T-helper 1 cell treated with Interleukin-12 subunit alpha and Interleukin-12 subunit beta and Interleukin-4 antibody, amounts not matched to agents 30 μg/mL and 1 μg/mL, for 36 hours (primary cell): ENCODE measurements around the gene CCL4.

Source experiments
- H3K27ac Mint-ChIP-seq: one replicate; pipeline ENCODE4 v1.8.0; 2021; ENCODE audit warnings: mild to moderate bottlenecking, mixed read lengths
- H3K27me3 Mint-ChIP-seq: one replicate; pipeline ENCODE4 v1.8.0; 2021; ENCODE audit warnings: low read depth, mixed read lengths
- H3K36me3 Mint-ChIP-seq: one replicate; pipeline ENCODE4 v1.8.0; 2021; ENCODE audit warnings: low read depth, mixed read lengths
- H3K4me1 Mint-ChIP-seq: one replicate; pipeline ENCODE4 v1.8.0; 2021; ENCODE audit warnings: low read depth, mixed read lengths
- H3K4me3 Mint-ChIP-seq: one replicate; pipeline ENCODE4 v1.8.0; 2021; ENCODE audit warnings: mild to moderate bottlenecking, moderate library complexity, mixed read lengths
- H3K9me3 Mint-ChIP-seq: one replicate; pipeline ENCODE4 v1.8.0; 2021; ENCODE audit warnings: mixed read lengths

The CCL4 gene

DNA sequence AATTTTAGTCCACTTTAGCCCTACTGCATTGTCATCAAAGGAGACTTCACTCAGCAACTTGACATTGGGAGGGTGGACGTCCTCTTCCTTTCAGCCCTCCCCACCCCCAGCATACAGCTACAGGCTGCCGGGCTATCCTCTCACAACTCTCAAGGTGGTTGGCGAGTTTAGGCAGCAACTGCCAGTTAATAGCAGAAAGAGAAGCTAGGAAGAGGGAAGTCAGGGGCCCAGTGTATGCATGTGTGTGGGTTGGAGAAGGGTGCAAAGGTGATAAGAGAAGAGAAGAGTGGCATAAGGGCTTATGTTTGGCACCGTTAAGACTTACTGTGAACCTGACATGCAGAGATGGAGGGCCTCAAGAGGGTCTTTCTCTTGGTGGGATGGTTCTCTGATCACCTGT is 31.8 kb downstream of the CCL4 start:
- Mint-ChIP-seq H3K4me1 (no peaks in the 10 kb centered on the region), H3K27me3 (peaks cover 18% of the 10 kb centered on the region), H3K9me3 (no peaks in the 10 kb centered on the region), H3K27ac (no peak overlapping the region), H3K4me3 (no peak overlapping the region), H3K36me3 (no peaks in the 10 kb centered on the region)

- H3K4me3 Mint-ChIP-seq: no peak overlapping the region
- peaks cover 18% of the 10 kb centered on the region for H3K27me3 Mint-ChIP-seq
- H3K4me1 Mint-ChIP-seq: no peaks in the 10 kb centered on the region
- no peaks in the 10 kb centered on the region for H3K36me3 Mint-ChIP-seq
- H3K9me3 Mint-ChIP-seq: no peaks in the 10 kb centered on the region
- H3K27ac Mint-ChIP-seq: no peak overlapping the region
Measured at GRCh38 chr17:36136036-36136435, 32.4 kb downstream of the CCL4 start.

DNA sequence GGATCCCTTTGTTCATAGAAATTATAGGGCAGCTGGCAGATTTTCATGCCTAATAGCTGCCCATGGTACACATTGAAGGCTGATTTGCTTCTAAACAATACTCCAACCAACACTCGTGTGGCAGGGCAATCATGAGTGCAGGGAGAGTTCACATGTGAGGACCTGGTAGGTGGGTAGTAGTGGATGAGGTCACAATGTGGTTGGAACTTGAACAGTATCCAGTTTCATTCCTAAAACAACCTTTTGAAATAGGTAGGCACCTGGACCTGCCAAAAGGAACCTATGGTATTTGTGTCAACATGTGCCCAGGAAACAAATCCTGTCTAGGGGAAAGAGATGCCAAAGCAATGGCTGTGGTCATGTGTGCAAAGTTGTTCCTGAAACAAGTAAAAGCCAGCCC is 32.8 kb downstream of the CCL4 start:
- Mint-ChIP-seq H3K27me3 (peaks cover 18% of the 10 kb centered on the region), H3K27ac (no peak overlapping the region), H3K36me3 (no peaks in the 10 kb centered on the region), H3K4me3 (no peak overlapping the region), H3K4me1 (no peaks in the 10 kb centered on the region), H3K9me3 (no peaks in the 10 kb centered on the region)

GRCh38 chr17:36142235-36142634 is 38.6 kb downstream of the CCL4 start:
- peaks cover 14% of the 10 kb centered on the region for H3K27me3 Mint-ChIP-seq
- H3K36me3 Mint-ChIP-seq: no peaks in the 10 kb centered on the region
- H3K27ac Mint-ChIP-seq: no peak overlapping the region
- H3K9me3 Mint-ChIP-seq: no peaks in the 10 kb centered on the region
- no peaks in the 10 kb centered on the region for H3K4me1 Mint-ChIP-seq
- H3K4me3 Mint-ChIP-seq: no peak overlapping the region

GRCh38 chr17:36142806-36143205 is 39.2 kb downstream of the CCL4 start:
- no peaks in the 10 kb centered on the region for H3K4me1 Mint-ChIP-seq
- H3K27ac Mint-ChIP-seq: no peak overlapping the region
- no peak overlapping the region for H3K4me3 Mint-ChIP-seq
- no peaks in the 10 kb centered on the region for H3K36me3 Mint-ChIP-seq
- H3K27me3 Mint-ChIP-seq: peaks cover 13% of the 10 kb centered on the region
- no peaks in the 10 kb centered on the region for H3K9me3 Mint-ChIP-seq

DNA sequence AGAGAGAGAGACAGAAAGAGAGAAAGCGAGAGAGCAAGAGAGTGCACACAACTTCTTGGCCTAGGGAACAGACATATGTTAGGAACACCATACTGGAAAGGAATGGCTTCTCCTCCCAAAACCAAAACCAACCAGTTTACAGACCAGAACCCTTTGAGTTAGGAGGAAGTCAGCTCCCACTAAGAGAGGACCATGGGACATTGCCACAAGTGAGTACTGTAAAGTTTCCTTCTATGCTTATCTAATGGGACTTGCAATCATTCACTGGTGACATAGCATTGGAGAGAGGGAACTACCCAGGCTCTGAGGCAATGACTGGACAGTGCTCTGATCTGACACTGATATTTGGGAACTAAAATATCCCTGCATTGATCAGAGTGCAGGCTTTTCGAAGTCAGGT is 40.4 kb downstream of the CCL4 start:
- H3K36me3 Mint-ChIP-seq: no peaks in the 10 kb centered on the region
- H3K27ac Mint-ChIP-seq: no peak overlapping the region
- H3K4me1 Mint-ChIP-seq: peaks cover 2% of the 10 kb centered on the region
- no peaks in the 10 kb centered on the region for H3K9me3 Mint-ChIP-seq
- no peak overlapping the region for H3K4me3 Mint-ChIP-seq
- H3K27me3 Mint-ChIP-seq: peaks cover 17% of the 10 kb centered on the region

GRCh38 chr17:36144981-36145729 is 41.5 kb downstream of the CCL4 start:
- no peaks in the 10 kb centered on the region for H3K36me3 Mint-ChIP-seq
- peaks cover 5% of the 10 kb centered on the region for H3K4me1 Mint-ChIP-seq
- H3K4me3 Mint-ChIP-seq: no peak overlapping the region
- H3K27me3 Mint-ChIP-seq: peaks cover 27% of the 10 kb centered on the region
- no peak overlapping the region for H3K27ac Mint-ChIP-seq
- H3K9me3 Mint-ChIP-seq: no peaks in the 10 kb centered on the region

DNA sequence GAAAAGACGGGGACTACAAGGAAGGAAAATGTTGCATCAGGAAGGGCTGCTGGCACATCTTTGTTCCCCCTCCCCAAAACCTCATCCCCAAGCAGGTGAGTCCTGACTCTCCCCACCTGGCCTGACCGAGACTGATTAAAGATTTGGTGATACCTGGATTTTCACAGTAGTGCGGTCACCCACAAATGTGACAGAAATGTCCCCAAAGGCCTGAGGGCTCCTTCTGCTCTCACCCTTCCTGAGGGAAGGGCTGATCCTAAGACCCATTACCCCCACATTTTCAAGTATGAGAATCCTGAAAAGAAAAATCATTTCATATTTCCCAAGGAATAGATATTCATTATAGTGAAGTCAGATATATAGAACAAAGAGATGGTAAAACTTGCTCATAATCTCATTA is 44.0 kb downstream of the CCL4 start:
- no peaks in the 10 kb centered on the region for H3K9me3 Mint-ChIP-seq
- H3K4me1 Mint-ChIP-seq: peaks cover 5% of the 10 kb centered on the region
- no peaks in the 10 kb centered on the region for H3K36me3 Mint-ChIP-seq
- H3K4me3 Mint-ChIP-seq: no peak overlapping the region
- H3K27me3 Mint-ChIP-seq: peaks cover 26% of the 10 kb centered on the region
- H3K27ac Mint-ChIP-seq: no peak overlapping the region

GRCh38 chr17:36148559-36149295 is 45.1 kb downstream of the CCL4 start:
- Mint-ChIP-seq H3K9me3 (no peaks in the 10 kb centered on the region), H3K4me1 (peaks cover 5% of the 10 kb centered on the region), H3K4me3 (no peak overlapping the region), H3K27me3 (peaks cover 20% of the 10 kb centered on the region), H3K27ac (no peak overlapping the region), H3K36me3 (no peaks in the 10 kb centered on the region)

GRCh38 chr17:36149296-36149820 is 45.7 kb downstream of the CCL4 start:
- Mint-ChIP-seq H3K9me3 (no peaks in the 10 kb centered on the region), H3K36me3 (no peaks in the 10 kb centered on the region), H3K27ac (no peak overlapping the region), H3K4me1 (peaks cover 5% of the 10 kb centered on the region), H3K4me3 (no peak overlapping the region), H3K27me3 (peaks cover 23% of the 10 kb centered on the region)

- H3K36me3 Mint-ChIP-seq: no peaks in the 10 kb centered on the region
- H3K4me3 Mint-ChIP-seq: no peak overlapping the region
- peaks cover 23% of the 10 kb centered on the region for H3K27me3 Mint-ChIP-seq
- no peaks in the 10 kb centered on the region for H3K9me3 Mint-ChIP-seq
- peaks cover 5% of the 10 kb centered on the region for H3K4me1 Mint-ChIP-seq
- no peak overlapping the region for H3K27ac Mint-ChIP-seq
Measured at GRCh38 chr17:36151891-36152638, 48.4 kb downstream of the CCL4 start.

- no peak overlapping the region for H3K27ac Mint-ChIP-seq
- peaks cover 5% of the 10 kb centered on the region for H3K4me1 Mint-ChIP-seq
- no peak overlapping the region for H3K4me3 Mint-ChIP-seq
- no peaks in the 10 kb centered on the region for H3K36me3 Mint-ChIP-seq
- peaks cover 23% of the 10 kb centered on the region for H3K27me3 Mint-ChIP-seq
- H3K9me3 Mint-ChIP-seq: no peaks in the 10 kb centered on the region
Measured at GRCh38 chr17:36152639-36153120, 49.1 kb downstream of the CCL4 start.

DNA sequence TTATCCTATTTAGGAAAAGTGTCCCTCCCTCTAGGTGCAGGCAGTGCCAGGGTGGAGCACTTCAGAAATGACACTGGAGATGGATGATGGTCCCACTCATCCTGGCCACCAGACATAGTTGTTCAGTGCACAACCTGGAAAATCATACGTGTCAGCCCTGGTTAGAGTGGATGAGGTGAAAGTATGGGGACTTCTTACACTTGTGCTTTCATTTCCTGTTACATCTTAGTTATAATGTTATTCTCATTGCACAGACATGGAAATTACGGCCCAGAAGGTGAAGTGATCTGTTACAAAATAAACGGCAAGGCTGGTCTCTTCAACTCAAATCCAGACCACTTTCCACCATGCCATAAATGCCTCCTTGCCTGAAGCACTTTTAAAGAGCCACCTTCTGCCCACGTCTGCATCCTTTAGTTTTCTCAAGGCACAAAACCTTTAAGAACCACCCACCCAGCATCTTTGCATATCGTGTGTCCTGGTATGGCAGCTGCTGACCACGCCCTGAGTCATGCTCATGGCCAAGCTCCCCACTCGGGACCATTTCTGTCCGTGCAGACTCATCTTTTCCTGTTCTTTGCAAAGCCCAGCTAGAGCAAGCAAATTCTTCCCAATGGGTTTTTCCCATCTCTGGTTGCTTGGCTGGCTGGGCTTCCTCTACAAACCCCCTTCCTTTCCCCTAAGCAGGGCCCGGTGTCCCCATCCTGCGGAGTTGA is 50.4 kb downstream of the CCL4 start:
- no peaks in the 10 kb centered on the region for H3K9me3 Mint-ChIP-seq
- H3K4me1 Mint-ChIP-seq: peaks cover 4% of the 10 kb centered on the region
- peaks cover 19% of the 10 kb centered on the region for H3K27me3 Mint-ChIP-seq
- H3K27ac Mint-ChIP-seq: no peak overlapping the region
- H3K4me3 Mint-ChIP-seq: no peak overlapping the region
- H3K36me3 Mint-ChIP-seq: no peaks in the 10 kb centered on the region
